WTC11 (cell line): Measurements from ENCODE around the gene KIF26A.

Experiments used
- ATF1 ChIP-seq: sonication (generic); formaldehyde crosslinking; IDR thresholded peaks from 2 replicates; pipeline ENCODE4 v1.8.1; 2023; ENCODE audit warnings: mild to moderate bottlenecking, moderate library complexity, missing genetic modification reagents
- CBFB ChIP-seq: sonication (generic); formaldehyde crosslinking; IDR thresholded peaks from 2 replicates; pipeline ENCODE4 v1.8.1; 2022; ENCODE audit warnings: mild to moderate bottlenecking, low read depth, missing genetic modification reagents
- ELF4 ChIP-seq: sonication (generic); formaldehyde crosslinking; IDR thresholded peaks from 2 replicates; pipeline ENCODE4 v1.8.1; 2022; ENCODE audit warnings: low read depth, mild to moderate bottlenecking, moderate library complexity, missing genetic modification reagents
- FOXJ3 ChIP-seq: sonication (generic); formaldehyde crosslinking; IDR thresholded peaks from 2 replicates; pipeline ENCODE4 v1.9.0; 2021; ENCODE audit warnings: missing genetic modification reagents, mild to moderate bottlenecking, borderline replicate concordance
- JAZF1 ChIP-seq: fragments of 250-450 bp; sonication (Bioruptor Pico); IDR thresholded peaks from 2 replicates; pipeline ENCODE4 v1.9.0; 2021; ENCODE audit warnings: moderate library complexity, mild to moderate bottlenecking, inconsistent platforms
- JUN ChIP-seq: sonication (generic); formaldehyde crosslinking; IDR thresholded peaks from 2 replicates; pipeline ENCODE4 v1.8.0; 2023; ENCODE audit warnings: mild to moderate bottlenecking, missing genetic modification reagents
- MAX ChIP-seq: sonication (generic); formaldehyde crosslinking; IDR thresholded peaks from 2 replicates; pipeline ENCODE4 v1.8.0; 2022; ENCODE audit warnings: mild to moderate bottlenecking, missing genetic modification reagents
- NFE2L1 ChIP-seq: sonication (generic); formaldehyde crosslinking; IDR thresholded peaks from 2 replicates; pipeline ENCODE4 v1.8.1; 2023; ENCODE audit warnings: missing genetic modification reagents
- NR1H2 ChIP-seq: sonication (generic); formaldehyde crosslinking; IDR thresholded peaks from 2 replicates; pipeline ENCODE4 v1.9.0; 2021; ENCODE audit warnings: mild to moderate bottlenecking, moderate library complexity, missing genetic modification reagents
- TEAD1 ChIP-seq: sonication (generic); formaldehyde crosslinking; IDR thresholded peaks from 2 replicates; pipeline ENCODE4 v1.8.0; 2022; ENCODE audit warnings: mild to moderate bottlenecking, missing genetic modification reagents
- ZBTB21 ChIP-seq: sonication (generic); formaldehyde crosslinking; IDR thresholded peaks from 2 replicates; pipeline ENCODE4 v1.8.1; 2023; ENCODE audit warnings: mild to moderate bottlenecking, missing genetic modification reagents, borderline replicate concordance
- TF ChIP-seq, protein P1 (sequence below): fragments of 200-600 bp; IDR thresholded peaks from 2 replicates; pipeline ENCODE4 v1.8.0; 2022; ENCODE audit warnings: antibody characterized with exemption
- TF ChIP-seq, protein P2 (sequence below): sonication (generic); formaldehyde crosslinking; IDR thresholded peaks from 2 replicates; pipeline ENCODE4 v1.8.1; 2023; ENCODE audit warnings: mild to moderate bottlenecking, missing genetic modification reagents

DNA sequence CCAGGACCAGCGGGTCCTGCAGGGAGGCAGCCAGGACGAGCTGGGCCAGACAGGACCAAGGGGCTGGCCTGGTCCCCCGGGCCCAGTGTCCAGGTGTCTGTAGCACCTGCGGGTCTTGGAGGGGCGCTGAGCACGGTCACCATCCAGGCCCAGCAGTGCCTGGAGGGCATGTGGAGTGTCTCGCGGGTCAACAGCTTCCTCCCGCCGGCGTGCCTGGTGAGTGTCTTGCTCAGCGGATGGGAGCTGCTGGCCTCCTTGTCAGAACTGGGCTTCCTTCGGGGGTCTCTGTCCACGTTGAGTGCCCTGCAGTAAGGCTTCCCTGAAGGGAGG is 13.8 kb downstream of the KIF26A start:
- no peak for TF ChIP-seq CBFB (CRISPR knock-in tag)
- TF ChIP-seq, protein P1, sequence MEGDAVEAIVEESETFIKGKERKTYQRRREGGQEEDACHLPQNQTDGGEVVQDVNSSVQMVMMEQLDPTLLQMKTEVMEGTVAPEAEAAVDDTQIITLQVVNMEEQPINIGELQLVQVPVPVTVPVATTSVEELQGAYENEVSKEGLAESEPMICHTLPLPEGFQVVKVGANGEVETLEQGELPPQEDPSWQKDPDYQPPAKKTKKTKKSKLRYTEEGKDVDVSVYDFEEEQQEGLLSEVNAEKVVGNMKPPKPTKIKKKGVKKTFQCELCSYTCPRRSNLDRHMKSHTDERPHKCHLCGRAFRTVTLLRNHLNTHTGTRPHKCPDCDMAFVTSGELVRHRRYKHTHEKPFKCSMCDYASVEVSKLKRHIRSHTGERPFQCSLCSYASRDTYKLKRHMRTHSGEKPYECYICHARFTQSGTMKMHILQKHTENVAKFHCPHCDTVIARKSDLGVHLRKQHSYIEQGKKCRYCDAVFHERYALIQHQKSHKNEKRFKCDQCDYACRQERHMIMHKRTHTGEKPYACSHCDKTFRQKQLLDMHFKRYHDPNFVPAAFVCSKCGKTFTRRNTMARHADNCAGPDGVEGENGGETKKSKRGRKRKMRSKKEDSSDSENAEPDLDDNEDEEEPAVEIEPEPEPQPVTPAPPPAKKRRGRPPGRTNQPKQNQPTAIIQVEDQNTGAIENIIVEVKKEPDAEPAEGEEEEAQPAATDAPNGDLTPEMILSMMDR, result no peak
- no peak for TF ChIP-seq NFE2L1 (CRISPR knock-in tag)
- TF ChIP-seq NR1H2 (CRISPR knock-in tag), result no peak
- no peak for TF ChIP-seq ZBTB21
- TF ChIP-seq ELF4, result no peak
- TF ChIP-seq, protein P2, sequence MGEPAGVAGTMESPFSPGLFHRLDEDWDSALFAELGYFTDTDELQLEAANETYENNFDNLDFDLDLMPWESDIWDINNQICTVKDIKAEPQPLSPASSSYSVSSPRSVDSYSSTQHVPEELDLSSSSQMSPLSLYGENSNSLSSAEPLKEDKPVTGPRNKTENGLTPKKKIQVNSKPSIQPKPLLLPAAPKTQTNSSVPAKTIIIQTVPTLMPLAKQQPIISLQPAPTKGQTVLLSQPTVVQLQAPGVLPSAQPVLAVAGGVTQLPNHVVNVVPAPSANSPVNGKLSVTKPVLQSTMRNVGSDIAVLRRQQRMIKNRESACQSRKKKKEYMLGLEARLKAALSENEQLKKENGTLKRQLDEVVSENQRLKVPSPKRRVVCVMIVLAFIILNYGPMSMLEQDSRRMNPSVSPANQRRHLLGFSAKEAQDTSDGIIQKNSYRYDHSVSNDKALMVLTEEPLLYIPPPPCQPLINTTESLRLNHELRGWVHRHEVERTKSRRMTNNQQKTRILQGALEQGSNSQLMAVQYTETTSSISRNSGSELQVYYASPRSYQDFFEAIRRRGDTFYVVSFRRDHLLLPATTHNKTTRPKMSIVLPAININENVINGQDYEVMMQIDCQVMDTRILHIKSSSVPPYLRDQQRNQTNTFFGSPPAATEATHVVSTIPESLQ (CRISPR knock-in tag), result no peak
- TF ChIP-seq ATF1 (CRISPR knock-in tag), result no peak
- TF ChIP-seq MAX (CRISPR knock-in tag), result no peak
- no peak for TF ChIP-seq FOXJ3 (CRISPR knock-in tag)
- no peak for TF ChIP-seq TEAD1 (CRISPR knock-in tag)
- no peak for TF ChIP-seq JUN (CRISPR knock-in tag)
- TF ChIP-seq JAZF1 (CRISPR knock-in tag), result no peak
